Lower leg skin (tissue), 4 donors: ENCODE measurements around the gene SRMS. TPM values are rescaled to one million over a fixed set of nuclear protein-coding genes. Genes with fewer than 3 reads are reported as not detected.

Experiments
- DNase-seq, 2 donors: peaks; one replicate each; pipeline ENCODE4 v3.0.0-alpha.2; 2019; ENCODE audit warnings: low spot score in 2 of 2
- H3K4me3 ChIP-seq: fragments of 200-600 bp; sonication (generic); 2 replicates; pipeline ENCODE4 v1.5.1; 2017; ENCODE audit warnings: mild to moderate bottlenecking, low read depth; ENCODE audit not compliant: poor library complexity, severe bottlenecking
- CTCF ChIP-seq, 3 donors: fragments of 450-650 bp; IDR thresholded peaks; one replicate each; pipeline ENCODE4 v1.5.1; 2016; ENCODE audit warnings: antibody characterized with exemption in 3 of 3, mild to moderate bottlenecking in 3 of 3, moderate library complexity in 2 of 3
- POLR2A ChIP-seq, 2 donors: fragments of 450-650 bp; IDR thresholded peaks; one replicate each; pipeline ENCODE4 v1.6.1; 2016 to 2017; ENCODE audit warnings: antibody characterized with exemption in 2 of 2, mild to moderate bottlenecking in 1 of 2, moderate library complexity in 1 of 2
- WGBS, 2 donors: methylation state at CpG; one replicate each; pipeline ENCODE4 v1.1.5; 2018; 5-methylcytosine and 5-hydroxymethylcytosine counted together
- intact Hi-C: fragments of 100-400 bp; cut with DNase I; formaldehyde crosslinking; loops from one replicate; pipeline ENCODE4 v1.15.0; 2023; ENCODE audit warnings: low total_unique reads
- total RNA-seq, 4 donors: library from RNA; depleted of rRNA; stranded (reverse); fragments of >200 nt; gene quantifications; one replicate each; pipeline ENCODE4 v1.1.0, GENCODE V29; 2016

The SRMS gene
- total RNA-seq, 4 donors from 2014 or later = 0.16 to 0.59 (median 0.37) TPM; not detected in 1

- no peak overlapping the region for H3K4me3 ChIP-seq
- intact Hi-C loops = no loop called here
- no peak for TF ChIP-seq CTCF (IDR thresholded peaks at IDR 0.05)
- TF ChIP-seq POLR2A (IDR thresholded peaks at IDR 0.05) = no peak
- DNase-seq = no peak
- 15 to 16% methylated on average over 15 to 24 of the region's 25 CpGs for WGBS, 2 donors
Measured at GRCh38 chr20:63549019-63549418, 1.5 kb upstream of the SRMS start.

GRCh38 chr20:63548542-63548941 is 993 bp upstream of the SRMS start:
- TF ChIP-seq POLR2A (IDR thresholded peaks at IDR 0.05) (no peak), CTCF (IDR thresholded peaks at IDR 0.05) (no peak)
- WGBS, 2 donors = 32 to 36% methylated on average over 9 to 10 of the region's 11 CpGs
- intact Hi-C loops = no loop called here
- no peak overlapping the region for H3K4me3 ChIP-seq
- no peak for DNase-seq

- 40 to 48% methylated on average over 40 to 41 of the region's 58 CpGs for WGBS, 2 donors
- DNase-seq = no peak
- intact Hi-C loops = no loop called here
- H3K4me3 ChIP-seq = no peak overlapping the region
- TF ChIP-seq CTCF (IDR thresholded peaks at IDR 0.05) = no peak
- TF ChIP-seq POLR2A (IDR thresholded peaks at IDR 0.05) = no peak
Measured at GRCh38 chr20:63546956-63547724, 409 bp downstream of the SRMS start.

GRCh38 chr20:63546256-63546955 is 1.1 kb downstream of the SRMS start:
- TF ChIP-seq POLR2A (IDR thresholded peaks at IDR 0.05) (no peak), CTCF (IDR thresholded peaks at IDR 0.05) (no peak)
- intact Hi-C loops = no loop called here
- no peak overlapping the region for H3K4me3 ChIP-seq
- WGBS, 2 donors = 78 to 80% methylated on average over 17 to 19 of the region's 20 CpGs
- no peak for DNase-seq

GRCh38 chr20:63545814-63546213 is 1.7 kb downstream of the SRMS start:
- DNase-seq = no peak
- WGBS, 2 donors = 31 to 50% methylated on average over 5 to 6 of the region's 6 CpGs
- H3K4me3 ChIP-seq = no peak overlapping the region
- intact Hi-C loops = no loop called here
- no peak for TF ChIP-seq CTCF (IDR thresholded peaks at IDR 0.05)
- no peak for TF ChIP-seq POLR2A (IDR thresholded peaks at IDR 0.05)
